ENCODE results near the gene WDR64. TPM values are rescaled to one million over a fixed set of nuclear protein-coding genes. Genes with fewer than 3 reads are reported as not detected.
A peak's percentile ranks its signal among the peaks of the same experiment; 100 is the strongest.

WDR64 gene
- total and polyA plus RNA-seq, 2 of the 4 experiments (the other 2 are of a cell fraction): not detected

DNA sequence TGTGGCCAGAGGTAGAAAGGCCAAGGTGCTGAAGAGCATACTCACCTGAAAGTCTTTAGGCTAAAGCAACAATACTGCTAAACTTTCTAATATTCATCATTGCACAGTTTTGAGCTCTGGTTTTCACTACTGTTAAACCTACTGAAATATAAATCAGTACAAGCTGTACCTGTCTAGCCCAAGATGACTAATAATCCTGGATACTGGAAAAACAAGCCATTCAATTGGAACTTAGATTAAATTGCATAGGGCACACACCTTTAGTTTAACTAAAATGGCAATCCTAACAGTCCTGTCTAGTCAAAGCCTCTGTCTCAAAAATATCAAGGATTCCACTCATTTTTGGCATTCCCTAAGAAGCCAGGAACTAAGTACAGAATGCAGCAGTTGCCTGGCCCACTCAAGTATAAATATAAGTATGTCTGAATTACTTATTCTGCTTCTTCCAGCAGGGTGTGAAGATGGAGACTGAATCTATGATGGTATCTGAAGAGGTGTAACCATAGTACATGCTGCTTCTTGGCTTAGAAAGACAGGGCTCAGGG is 15.0 kb upstream of the WDR64 start:
- H4K8ac ChIP-seq (ENCODE audit: low read depth in 2 of 2, low read length in 2 of 2): peak overlapping the region in 1 of 2 experiments; percentile 49; a peak in 1 of 4 replicates
- H2BK120ac ChIP-seq (ENCODE audit: low read depth, low read length): peak overlapping the region; percentile 75
- H3K4me3 ChIP-seq (ENCODE audit: insufficient read depth, low read depth, low read length): peak overlapping the region; percentile 27; the same call in 1 of the 2 replicates
- DNase-seq (peak; percentile 25), ATAC-seq (ENCODE audit: low read depth) (no peak)
- H2BK20ac ChIP-seq (ENCODE audit: low read depth, low read length): peak overlapping the region; percentile 61
- TF ChIP-seq POLR2A (IDR thresholded peaks at IDR 0.05; ENCODE audit: low read depth, low read length): no peak
- TF ChIP-seq RAD21 (IDR thresholded peaks at IDR 0.05; ENCODE audit: low read length): no peak
- TF ChIP-seq MAFK (IDR thresholded peaks at IDR 0.05; ENCODE audit: low read depth, low read length): no peak
- no peak for TF ChIP-seq CTCF (conservative IDR thresholded peaks at IDR 0.05; ENCODE audit: low read depth, low read length)
- TF ChIP-seq NFE2L2 (IDR thresholded peaks at IDR 0.05; ENCODE audit: low read depth, low read length): no peak
- ChIA-PET CTCF (interaction anchor here (0.8 to 1.3 kb wide), 2 partner anchors 26 to 360 kb away, joined by 3 to 4 read pairs; no protein-coding TSS in a partner anchor), POLR2A (ENCODE audit: unreplicated experiment) (no interaction called here)
- peak overlapping the region; percentile 74 for H2BK5ac ChIP-seq (ENCODE audit: low read depth, low read length, poor library complexity, severe bottlenecking)
- H4K5ac ChIP-seq (ENCODE audit: low read depth, low read length): peak overlapping the region; percentile 85; the same call in 1 of the 2 replicates
- peaks cover 15 to 35% of the 10 kb centered on the region in 2 experiments for H3K79me1 ChIP-seq (ENCODE audit: low read depth in 1 of 2, low read length in 2 of 2)
- peaks cover 11% of the 10 kb centered on the region for H3K9me1 ChIP-seq (ENCODE audit: insufficient read depth, low read length)
- H3K23ac ChIP-seq (ENCODE audit: low read depth, low read length): peak overlapping the region; percentile 44; the same call in 1 of the 2 replicates
- H3K36me3 ChIP-seq (ENCODE audit: control insufficient read depth, insufficient read depth, low read length): peaks cover 2% of the 10 kb centered on the region; the same call in 1 of the 2 replicates
- H2BK15ac ChIP-seq (ENCODE audit: low read depth, low read length): peak overlapping the region; percentile 53; the same call in 1 of the 3 replicates
- peak overlapping the region; percentile 38 for H2AK9ac ChIP-seq (replicated peaks; ENCODE audit: low read depth, low read length, poor library complexity)
- no peaks in the 10 kb centered on the region for H3K27me3 ChIP-seq (ENCODE audit: control insufficient read depth, insufficient read depth, low read length)
- no peak overlapping the region; the same call in 1 of the 2 replicates for H3K9ac ChIP-seq (ENCODE audit: low read depth, low read length)
- peak overlapping the region; percentile 94 for H3K18ac ChIP-seq (ENCODE audit: low read depth, low read length)
- H2AK5ac ChIP-seq (ENCODE audit: low read depth, low read length): peak overlapping the region; percentile 76; the same call in 1 of the 2 replicates
- peaks cover 12% of the 10 kb centered on the region for H3K4me1 ChIP-seq (ENCODE audit: control insufficient read depth, insufficient read depth, low read length)
- peak overlapping the region; percentile 81; the same call in 1 of the 2 replicates for H3K27ac ChIP-seq (ENCODE audit: insufficient read depth, low read length)
- peak overlapping the region; percentile 67 for H4K91ac ChIP-seq (ENCODE audit: insufficient read depth, low read depth, low read length)
- BruUV-seq (replicated peaks): no TSS peak
- intact Hi-C loops (cut with micrococcal nuclease) (loop anchor here (2.0 kb wide), 2 partner anchors 24 to 198 kb away; no protein-coding TSS in a partner anchor), dilution Hi-C loops (cut with HindIII; ENCODE audit: low sequenced_read_pairs, unreplicated experiment) (no loop called here), in situ Hi-C loops (cut with MboI; ENCODE audit: low sequenced_read_pairs) (no loop called here)
- 0 out of 2 replicates have a peak overlapping the region, but pooled peaks have one; percentile 53 for H3K14ac ChIP-seq (replicated peaks; ENCODE audit: low read depth, low read length)
- H4K20me1 ChIP-seq (ENCODE audit: insufficient read depth, low read length): 0 out of 2 replicates have a peak, but pooled peaks cover 6% of the 10 kb centered on the region
- H3K56ac ChIP-seq (ENCODE audit: extremely low read depth, insufficient read depth, low read length): no peak overlapping the region; the same call in 1 of the 2 replicates
- no peaks in the 10 kb centered on the region for H3K9me3 ChIP-seq (ENCODE audit: control insufficient read depth, insufficient read depth, low read length)
- H3K4ac ChIP-seq (ENCODE audit: low read depth, low read length): peak overlapping the region; percentile 73
- peak overlapping the region; percentile 88 for H3K4me2 ChIP-seq (ENCODE audit: low read depth, low read length)
- H2AFZ ChIP-seq (replicated peaks; ENCODE audit: low read length, poor library complexity): no peak overlapping the region
